Spleen (tissue), 11 donors: ENCODE data around the gene CENPB. TPM values are rescaled to one million over a fixed set of nuclear protein-coding genes. Genes with fewer than 3 reads are reported as not detected.
A peak's percentile ranks its signal among the peaks of the same experiment; 100 is the strongest.

ENCODE experiments used
- DNase-seq: peaks from one replicate; pipeline ENCODE4 v3.0.0-alpha.2; 2020
- H3K27ac ChIP-seq, 8 donors: fragments of 200-600 bp; sonication (generic) in 7 of 8; 1 replicate in 4 of 8; 2 replicates in 4 of 8; pipeline versions ENCODE4 v1.5.0 to v1.8.0; 2016 to 2021; ENCODE audit warnings: inconsistent platforms in 4 of 8, mild to moderate bottlenecking in 4 of 8, moderate library complexity in 1 of 8
- H3K27me3 ChIP-seq, 7 donors: fragments of 200-600 bp; sonication (generic) in 6 of 7; replicated peaks in 1 of 7; 1 replicate in 4 of 7; 2 replicates in 3 of 7; pipeline versions ENCODE4 v1.5.0 to v1.8.0; 2016 to 2021; ENCODE audit warnings: inconsistent platforms in 3 of 7, mild to moderate bottlenecking in 1 of 7
- H3K36me3 ChIP-seq, 6 donors: fragments of 200-600 bp; sonication (generic) in 5 of 6; 1 replicate in 4 of 6; 2 replicates in 2 of 6; pipeline versions ENCODE4 v1.5.0 to v1.8.0; 2016 to 2021; ENCODE audit warnings: inconsistent platforms in 2 of 6
- H3K4me1 ChIP-seq, 6 donors: fragments of 200-600 bp; sonication (generic) in 5 of 6; 1 replicate in 3 of 6; 2 replicates in 3 of 6; pipeline versions ENCODE4 v1.5.0 to v1.8.0; 2016 to 2021; ENCODE audit warnings: inconsistent platforms in 3 of 6
- H3K4me3 ChIP-seq, 8 donors: fragments of 200-600 bp; sonication (generic) in 7 of 8; 1 replicate in 4 of 8; 2 replicates in 4 of 8; pipeline versions ENCODE4 v1.5.0 to v1.8.0; 2016 to 2021; ENCODE audit warnings: inconsistent platforms in 4 of 8, mild to moderate bottlenecking in 4 of 8, moderate library complexity in 2 of 8
- H3K9me3 ChIP-seq, 8 donors: fragments of 200-600 bp; sonication (generic) in 7 of 8; 1 replicate in 4 of 8; 2 replicates in 4 of 8; pipeline versions ENCODE4 v1.5.0 to v1.8.0; 2016 to 2021; ENCODE audit warnings: inconsistent platforms in 4 of 8
- CTCF ChIP-seq, 11 experiments: fragments of 200-600 bp in 7 of 11; fragments of 450-650 bp in 4 of 11; sonication (generic) in 4 of 11; IDR thresholded peaks in 8 of 11; conservative IDR thresholded peaks in 3 of 11; 1 replicate in 7 of 11; 2 replicates in 4 of 11; pipeline versions ENCODE4 v1.4.0 to v1.8.0; 2016 to 2021; ENCODE audit warnings: antibody characterized with exemption in 11 of 11, inconsistent platforms in 4 of 11, mild to moderate bottlenecking in 1 of 11
- POLR2A ChIP-seq, 3 donors: fragments of 450-650 bp; IDR thresholded peaks; one replicate each; pipeline ENCODE4 v1.5.1; 2017; ENCODE audit warnings: antibody characterized with exemption in 3 of 3, mild to moderate bottlenecking in 1 of 3
- POLR2AphosphoS5 ChIP-seq, 3 donors: sonication (generic); formaldehyde crosslinking; IDR thresholded peaks; one replicate each; pipeline ENCODE4 v1.5.1; 2017; ENCODE audit warnings: antibody characterized with exemption in 3 of 3
- WGBS, 5 donors: extraction: QIAGEN DNeasy Blood & Tissue Kit in 3 of 5; methylation state at CpG; one replicate each; pipeline versions ENCODE4 v1.1.5 to v1.1.7; 2013 to 2018; 5-methylcytosine and 5-hydroxymethylcytosine counted together
- intact Hi-C: fragments of 100-400 bp; cut with DNase I; formaldehyde crosslinking; loops from one replicate; pipeline ENCODE4 v1.15.0; 2023; ENCODE audit warnings: low total_unique reads
- polyA plus RNA-seq, 3 donors: library from polyadenylated mRNA; stranded (reverse); fragments of 200-250 nt; gene quantifications; one replicate each; pipeline ENCODE4 v1.2.1, GENCODE V29; 2013
- total RNA-seq, 7 donors: library from RNA; depleted of rRNA in 3 of 7; stranded (reverse); fragments of >200 nt in 3 of 7; fragmentation: NEBNext Ultra II Directional in 4 of 7; extraction: Animal tissue kit (Norgen Biotek cat#: 25700) in 4 of 7; gene quantifications; one replicate each; pipeline versions ENCODE4 v1.1.0 to v1.2.1, GENCODE V29; 2016 to 2021
- donor health status: healthy with polysubstance abuse.
- donor health status: DM: no; HTN: no; CAD: no; lungs with moderate emphysema.
- donor health status: DM: no; HTN: no; CAD: no.
- donor health status: Bipolar disorder and iron deficiency.
- donor health status: healthy.
- donor health status: DM: no; HTN: no; CAD: no.
- donor health status: DM: yes; HTN: yes; CAD: no.

Gene CENPB
- total and polyA plus RNA-seq, 10 donors, result 24.8 to 84.7 (median 55.6) TPM

- Histone ChIP-seq H3K4me1 (peaks cover 0 to 62% (median 31%) of the 10 kb centered on the region in 6 donors), H3K27me3 (no peaks in the 10 kb centered on the region), H3K36me3 (peaks cover 0 to 93% (median 10%) of the 10 kb centered on the region in 6 donors), H3K9me3 (no peaks in the 10 kb centered on the region), H3K27ac (no peak overlapping the region), H3K4me3 (no peak overlapping the region)
- 80 to 100% (median 87%) methylated on average over 2 to 7 of the region's 7 CpGs for WGBS, 5 donors
- TF ChIP-seq CTCF (IDR thresholded peaks at IDR 0.05 in 8 of 11, conservative IDR thresholded peaks at IDR 0.05 in 3 of 11) (no peak), POLR2A (IDR thresholded peaks at IDR 0.05) (no peak), POLR2AphosphoS5 (IDR thresholded peaks at IDR 0.05) (peak; percentile 19 to 62 (median 59))
- intact Hi-C loops, result no loop called here
- DNase-seq, result no peak
Observed at GRCh38 chr20:3755269-3755668, 31.3 kb downstream of the CENPB start.

GRCh38 chr20:3754276-3754630 lies 32.3 kb downstream of the CENPB start:
- no peak for DNase-seq
- TF ChIP-seq POLR2A (IDR thresholded peaks at IDR 0.05) (no peak), POLR2AphosphoS5 (IDR thresholded peaks at IDR 0.05) (peak in 2 of 3 donors; percentile 28 to 52)
- Histone ChIP-seq H3K27ac (peak overlapping the region in 1 of 8 donors; percentile 16), H3K4me3 (no peak overlapping the region), H3K27me3 (peaks cover 0 to 6% (median 0%) of the 10 kb centered on the region in 7 donors), H3K36me3 (peaks cover 0 to 93% (median 15%) of the 10 kb centered on the region in 6 donors), H3K9me3 (no peaks in the 10 kb centered on the region), H3K4me1 (peaks cover 0 to 52% (median 29%) of the 10 kb centered on the region in 6 donors)
- WGBS, 5 donors, result 86 to 92% (median 90%) methylated on average over 14 to 16 of the region's 16 CpGs
- intact Hi-C loops, result no loop called here

- 70 to 86% (median 82%) methylated on average over 14 to 26 of the region's 26 CpGs for WGBS, 5 donors
- Histone ChIP-seq H3K27me3 (peaks cover 0 to 6% (median 0%) of the 10 kb centered on the region in 7 donors), H3K4me1 (peaks cover 0 to 46% (median 29%) of the 10 kb centered on the region in 6 donors), H3K36me3 (peaks cover 0 to 93% (median 15%) of the 10 kb centered on the region in 6 donors), H3K27ac (peak overlapping the region in 2 of 8 donors; percentile 33 to 36), H3K9me3 (no peaks in the 10 kb centered on the region), H3K4me3 (no peak overlapping the region)
- TF ChIP-seq POLR2A (IDR thresholded peaks at IDR 0.05) (no peak), CTCF (IDR thresholded peaks at IDR 0.05 in 8 of 11, conservative IDR thresholded peaks at IDR 0.05 in 3 of 11) (no peak), POLR2AphosphoS5 (IDR thresholded peaks at IDR 0.05) (peak; percentile 10 to 45 (median 41))
- intact Hi-C loops, result no loop called here
- no peak for DNase-seq
Observed at GRCh38 chr20:3753501-3754275, 32.9 kb downstream of the CENPB start.

- intact Hi-C loops, result no loop called here
- H3K9me3 ChIP-seq, result no peaks in the 10 kb centered on the region
- peaks cover 0 to 6% (median 0%) of the 10 kb centered on the region in 7 donors for H3K27me3 ChIP-seq
- no peak overlapping the region for H3K4me3 ChIP-seq
- TF ChIP-seq POLR2AphosphoS5 (IDR thresholded peaks at IDR 0.05) (peak in 1 of 3 donors; percentile 29), POLR2A (IDR thresholded peaks at IDR 0.05) (no peak), CTCF (IDR thresholded peaks at IDR 0.05 in 8 of 11, conservative IDR thresholded peaks at IDR 0.05 in 3 of 11) (peak; percentile 35 to 87 (median 75))
- H3K36me3 ChIP-seq, result peaks cover 0 to 93% (median 13%) of the 10 kb centered on the region in 6 donors
- WGBS, 5 donors, result 47 to 60% (median 56%) methylated on average over 4 of the region's 4 CpGs
- no peak for DNase-seq
- H3K4me1 ChIP-seq, result peaks cover 0 to 41% (median 29%) of the 10 kb centered on the region in 6 donors
- peak overlapping the region in 2 of 8 donors; percentile 33 to 36 for H3K27ac ChIP-seq
Observed at GRCh38 chr20:3753098-3753497, 33.4 kb downstream of the CENPB start.
